HL-60 (cell line): ENCODE data around the gene TOR2A.

ENCODE experiments used
- GABPA ChIP-seq: IDR thresholded peaks from 2 replicates; pipeline ENCODE4 v1.6.1; 2012; ENCODE audit warnings: low read depth
- POLR2AphosphoS5 ChIP-seq: IDR thresholded peaks from 2 replicates; pipeline ENCODE4 v1.6.1; 2012; ENCODE audit warnings: low read depth
- TF ChIP-seq, protein P1 (sequence below): IDR thresholded peaks from one replicate; pipeline ENCODE4 v1.5.1; 2011; ENCODE audit warnings: low read length, control low read depth, inconsistent platforms; ENCODE audit not compliant: insufficient read depth
- TF ChIP-seq, protein P2 (sequence below): IDR thresholded peaks from 2 replicates; pipeline ENCODE4 v1.6.1; 2012; ENCODE audit warnings: low read depth; ENCODE audit not compliant: insufficient replicate concordance

DNA sequence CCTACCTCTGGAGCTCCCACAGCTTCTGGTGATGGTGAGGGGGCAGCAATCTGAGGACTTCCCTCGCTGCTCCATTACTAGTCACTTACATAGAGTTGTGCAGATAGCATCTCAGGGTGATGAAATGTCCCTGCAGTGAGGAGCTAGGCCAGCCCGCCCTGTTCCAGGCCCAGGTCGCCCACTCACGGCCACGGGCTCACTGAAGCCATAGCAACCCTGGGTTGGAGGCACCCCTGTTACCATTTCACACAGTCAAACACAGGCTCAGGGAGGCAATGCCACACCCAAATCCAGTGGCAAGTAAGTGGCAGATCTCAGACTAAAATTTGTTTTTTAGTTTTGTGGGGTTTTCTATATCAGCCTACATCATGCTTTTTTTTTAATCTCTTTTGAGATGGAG, 23.7 kb upstream of the TOR2A start:
- TF ChIP-seq, protein P1, sequence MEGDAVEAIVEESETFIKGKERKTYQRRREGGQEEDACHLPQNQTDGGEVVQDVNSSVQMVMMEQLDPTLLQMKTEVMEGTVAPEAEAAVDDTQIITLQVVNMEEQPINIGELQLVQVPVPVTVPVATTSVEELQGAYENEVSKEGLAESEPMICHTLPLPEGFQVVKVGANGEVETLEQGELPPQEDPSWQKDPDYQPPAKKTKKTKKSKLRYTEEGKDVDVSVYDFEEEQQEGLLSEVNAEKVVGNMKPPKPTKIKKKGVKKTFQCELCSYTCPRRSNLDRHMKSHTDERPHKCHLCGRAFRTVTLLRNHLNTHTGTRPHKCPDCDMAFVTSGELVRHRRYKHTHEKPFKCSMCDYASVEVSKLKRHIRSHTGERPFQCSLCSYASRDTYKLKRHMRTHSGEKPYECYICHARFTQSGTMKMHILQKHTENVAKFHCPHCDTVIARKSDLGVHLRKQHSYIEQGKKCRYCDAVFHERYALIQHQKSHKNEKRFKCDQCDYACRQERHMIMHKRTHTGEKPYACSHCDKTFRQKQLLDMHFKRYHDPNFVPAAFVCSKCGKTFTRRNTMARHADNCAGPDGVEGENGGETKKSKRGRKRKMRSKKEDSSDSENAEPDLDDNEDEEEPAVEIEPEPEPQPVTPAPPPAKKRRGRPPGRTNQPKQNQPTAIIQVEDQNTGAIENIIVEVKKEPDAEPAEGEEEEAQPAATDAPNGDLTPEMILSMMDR: no peak
- TF ChIP-seq, protein P2, sequence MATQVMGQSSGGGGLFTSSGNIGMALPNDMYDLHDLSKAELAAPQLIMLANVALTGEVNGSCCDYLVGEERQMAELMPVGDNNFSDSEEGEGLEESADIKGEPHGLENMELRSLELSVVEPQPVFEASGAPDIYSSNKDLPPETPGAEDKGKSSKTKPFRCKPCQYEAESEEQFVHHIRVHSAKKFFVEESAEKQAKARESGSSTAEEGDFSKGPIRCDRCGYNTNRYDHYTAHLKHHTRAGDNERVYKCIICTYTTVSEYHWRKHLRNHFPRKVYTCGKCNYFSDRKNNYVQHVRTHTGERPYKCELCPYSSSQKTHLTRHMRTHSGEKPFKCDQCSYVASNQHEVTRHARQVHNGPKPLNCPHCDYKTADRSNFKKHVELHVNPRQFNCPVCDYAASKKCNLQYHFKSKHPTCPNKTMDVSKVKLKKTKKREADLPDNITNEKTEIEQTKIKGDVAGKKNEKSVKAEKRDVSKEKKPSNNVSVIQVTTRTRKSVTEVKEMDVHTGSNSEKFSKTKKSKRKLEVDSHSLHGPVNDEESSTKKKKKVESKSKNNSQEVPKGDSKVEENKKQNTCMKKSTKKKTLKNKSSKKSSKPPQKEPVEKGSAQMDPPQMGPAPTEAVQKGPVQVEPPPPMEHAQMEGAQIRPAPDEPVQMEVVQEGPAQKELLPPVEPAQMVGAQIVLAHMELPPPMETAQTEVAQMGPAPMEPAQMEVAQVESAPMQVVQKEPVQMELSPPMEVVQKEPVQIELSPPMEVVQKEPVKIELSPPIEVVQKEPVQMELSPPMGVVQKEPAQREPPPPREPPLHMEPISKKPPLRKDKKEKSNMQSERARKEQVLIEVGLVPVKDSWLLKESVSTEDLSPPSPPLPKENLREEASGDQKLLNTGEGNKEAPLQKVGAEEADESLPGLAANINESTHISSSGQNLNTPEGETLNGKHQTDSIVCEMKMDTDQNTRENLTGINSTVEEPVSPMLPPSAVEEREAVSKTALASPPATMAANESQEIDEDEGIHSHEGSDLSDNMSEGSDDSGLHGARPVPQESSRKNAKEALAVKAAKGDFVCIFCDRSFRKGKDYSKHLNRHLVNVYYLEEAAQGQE: no peak
- TF ChIP-seq POLR2AphosphoS5 (no peak), GABPA (no peak)
